Measurements from ENCODE around the gene DCAF12.

DNA sequence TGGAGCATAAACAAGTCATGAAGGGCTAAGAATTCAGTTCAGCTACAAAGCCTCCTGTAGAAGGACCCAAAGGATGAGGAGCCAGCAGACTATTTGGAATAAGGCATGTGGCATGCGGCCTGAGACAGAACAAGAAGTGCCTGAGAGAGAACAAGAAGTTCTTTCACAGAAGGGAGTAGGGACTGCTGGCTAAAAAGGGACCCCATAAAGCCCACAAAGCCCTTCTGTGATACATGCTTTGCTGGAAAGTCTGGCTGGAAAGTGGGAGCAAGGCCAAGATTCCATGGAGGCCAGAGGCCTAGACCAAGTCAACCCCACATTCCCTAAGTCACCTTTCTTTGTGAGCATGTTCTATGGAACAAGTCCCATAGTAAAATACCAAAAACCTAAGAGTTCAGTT is 41.9 kb downstream of the DCAF12 start:
- TF ChIP-seq, protein P1, sequence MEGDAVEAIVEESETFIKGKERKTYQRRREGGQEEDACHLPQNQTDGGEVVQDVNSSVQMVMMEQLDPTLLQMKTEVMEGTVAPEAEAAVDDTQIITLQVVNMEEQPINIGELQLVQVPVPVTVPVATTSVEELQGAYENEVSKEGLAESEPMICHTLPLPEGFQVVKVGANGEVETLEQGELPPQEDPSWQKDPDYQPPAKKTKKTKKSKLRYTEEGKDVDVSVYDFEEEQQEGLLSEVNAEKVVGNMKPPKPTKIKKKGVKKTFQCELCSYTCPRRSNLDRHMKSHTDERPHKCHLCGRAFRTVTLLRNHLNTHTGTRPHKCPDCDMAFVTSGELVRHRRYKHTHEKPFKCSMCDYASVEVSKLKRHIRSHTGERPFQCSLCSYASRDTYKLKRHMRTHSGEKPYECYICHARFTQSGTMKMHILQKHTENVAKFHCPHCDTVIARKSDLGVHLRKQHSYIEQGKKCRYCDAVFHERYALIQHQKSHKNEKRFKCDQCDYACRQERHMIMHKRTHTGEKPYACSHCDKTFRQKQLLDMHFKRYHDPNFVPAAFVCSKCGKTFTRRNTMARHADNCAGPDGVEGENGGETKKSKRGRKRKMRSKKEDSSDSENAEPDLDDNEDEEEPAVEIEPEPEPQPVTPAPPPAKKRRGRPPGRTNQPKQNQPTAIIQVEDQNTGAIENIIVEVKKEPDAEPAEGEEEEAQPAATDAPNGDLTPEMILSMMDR (IDR thresholded peaks at IDR 0.05), result no peak
- TF ChIP-seq POLR2A (IDR thresholded peaks at IDR 0.05), result no peak
- TF ChIP-seq EP300 (IDR thresholded peaks at IDR 0.05), result peak; percentile 81 to 90
